AG09319 (cell line): ENCODE data around the gene TOP2B.

Experiments used
- DNase-seq: peaks from one replicate; pipeline ENCODE4 v3.0.0-alpha.2; 2010; ENCODE audit warnings: low read depth; ENCODE audit errors: extremely low read depth
- CTCF ChIP-seq: IDR thresholded peaks from 2 replicates; pipeline ENCODE4 v1.5.1; 2011; ENCODE audit warnings: low read depth, mild to moderate bottlenecking, inconsistent platforms, low read length, moderate library complexity

TOP2B gene

GRCh38 chr3:25695731-25696420, 31.2 kb upstream of the TOP2B start:
- TF ChIP-seq CTCF, result no peak

GRCh38 chr3:25693238-25693637, 28.5 kb upstream of the TOP2B start:
- TF ChIP-seq CTCF, result no peak
- DNase-seq, result no peak

More at GRCh38 chr3:25695731-25696420, 31.2 kb upstream of the TOP2B start:
- DNase-seq, result no peak

- no peak for DNase-seq
- no peak for TF ChIP-seq CTCF
Measured at GRCh38 chr3:25692341-25692740, 27.6 kb upstream of the TOP2B start.

- no peak for DNase-seq
- no peak for TF ChIP-seq CTCF
Measured at GRCh38 chr3:25690768-25691533, 26.2 kb upstream of the TOP2B start.

GRCh38 chr3:25689226-25689625, 24.5 kb upstream of the TOP2B start:
- DNase-seq, result no peak
- no peak for TF ChIP-seq CTCF

- TF ChIP-seq CTCF, result no peak
- no peak for DNase-seq
Measured at GRCh38 chr3:25687742-25688141, 23.0 kb upstream of the TOP2B start.

GRCh38 chr3:25686766-25687165, 22.1 kb upstream of the TOP2B start:
- no peak for TF ChIP-seq CTCF
- DNase-seq, result no peak
